ENCODE data around the gene MTUS2.

MTUS2 gene

GRCh38 chr13:29548722-29549121 is 728.6 kb downstream of the MTUS2 start:
- DNase-seq (ENCODE audit: low spot score), result no peak

DNA sequence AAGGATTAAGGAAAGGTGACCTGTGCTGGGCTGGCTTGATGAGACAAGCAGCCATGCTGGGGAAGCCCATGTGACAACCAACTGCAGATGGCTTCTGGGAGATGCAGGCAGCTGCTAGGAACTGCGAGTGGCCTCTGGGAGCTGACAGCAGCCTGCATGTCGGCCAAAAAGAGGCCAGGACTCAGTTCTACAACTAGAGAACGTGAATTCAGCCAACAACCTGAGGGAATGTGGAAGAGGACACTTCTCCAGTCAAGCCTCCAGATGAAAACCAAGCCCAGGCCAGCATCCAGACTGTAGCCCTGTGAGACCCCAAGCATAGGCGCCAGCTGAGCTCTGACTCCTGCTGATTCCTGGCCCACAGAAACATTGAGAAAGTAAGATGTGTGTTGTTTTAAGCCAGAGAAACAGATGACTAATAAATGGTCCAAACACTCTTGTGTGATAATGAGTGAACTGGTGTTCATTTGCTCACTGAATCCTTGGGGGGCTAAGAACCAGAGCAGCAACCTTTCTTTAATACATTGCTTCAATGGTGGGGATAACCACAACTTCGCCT is 730.4 kb downstream of the MTUS2 start:
- no peak for DNase-seq (ENCODE audit: low spot score)

DNA sequence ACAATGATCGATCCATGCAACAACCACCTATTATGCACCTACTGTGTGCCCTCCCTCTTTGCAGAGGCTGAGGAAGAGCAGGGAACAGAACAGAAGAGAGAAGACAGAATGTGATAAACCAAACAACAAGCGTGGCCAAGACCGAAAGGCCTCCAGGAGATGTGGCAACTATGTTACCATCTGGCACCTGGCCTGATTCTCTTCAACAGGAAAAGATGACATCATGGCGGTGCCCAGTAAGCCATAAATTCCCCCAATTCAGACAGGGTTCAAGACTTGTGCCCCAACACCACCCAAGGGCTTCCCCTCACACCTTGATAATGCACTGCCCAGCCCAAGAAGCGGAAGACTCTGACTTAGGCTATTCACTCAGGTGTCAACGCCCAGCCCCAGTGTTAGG is 731.1 kb downstream of the MTUS2 start:
- DNase-seq (ENCODE audit: low spot score), result no peak
